Astrocyte (in vitro differentiated cells and primary cell): ENCODE results near the gene ZNF771. TPM values are rescaled to one million over a fixed set of nuclear protein-coding genes. Genes with fewer than 3 reads are reported as not detected.
A peak's percentile ranks its signal among the peaks of the same experiment; 100 is the strongest.

Experiments used
- DNase-seq: peaks from one replicate; pipeline ENCODE4 v3.0.0-alpha.2; 2010; ENCODE audit warnings: low read depth
- FAIRE-seq: peaks from 2 replicates; lab custom pipeline; 2011; peaks lifted over from hg19 to GRCh38; lab: Jason Lieb, UNC
- H2AFZ ChIP-seq: 2 replicates; pipeline ENCODE4 v1.6.0; 2012; ENCODE audit warnings: low read depth, low read length, inconsistent platforms
- H3K27ac ChIP-seq: 2 replicates; pipeline ENCODE4 v1.5.1; 2011; ENCODE audit warnings: low read depth, low read length, inconsistent platforms
- H3K27me3 ChIP-seq: 2 replicates; pipeline ENCODE4 v1.6.0; 2011; ENCODE audit warnings: low read length, inconsistent platforms; ENCODE audit not compliant: insufficient read depth
- H3K36me3 ChIP-seq: 2 replicates; pipeline ENCODE4 v1.5.1; 2011; ENCODE audit warnings: low read length, inconsistent platforms; ENCODE audit not compliant: insufficient read depth
- H3K4me1 ChIP-seq: 2 replicates; pipeline ENCODE4 v1.5.1; 2011; ENCODE audit warnings: low read length, inconsistent platforms; ENCODE audit not compliant: insufficient read depth
- H3K4me2 ChIP-seq: 2 replicates; pipeline ENCODE4 v1.6.0; 2012; ENCODE audit warnings: low read length, inconsistent platforms
- H3K4me3 ChIP-seq: 2 replicates; pipeline ENCODE4 v1.5.1; 2011; ENCODE audit warnings: low read depth, mild to moderate bottlenecking, low read length, inconsistent platforms; ENCODE audit not compliant: insufficient read depth
- H3K79me2 ChIP-seq: 2 replicates; pipeline ENCODE4 v1.6.0; 2012; ENCODE audit warnings: mild to moderate bottlenecking, low read length, inconsistent platforms; ENCODE audit not compliant: insufficient read depth
- H3K9ac ChIP-seq: 2 replicates; pipeline ENCODE4 v1.6.0; 2012; ENCODE audit warnings: mild to moderate bottlenecking, low read length, inconsistent platforms
- H3K9me3 ChIP-seq: 2 replicates; pipeline ENCODE4 v1.5.1; 2012; ENCODE audit warnings: low read depth, mild to moderate bottlenecking, low read length, inconsistent platforms; ENCODE audit not compliant: insufficient read depth
- H4K20me1 ChIP-seq: 2 replicates; pipeline ENCODE4 v1.6.0; 2012; ENCODE audit warnings: low read length, inconsistent platforms; ENCODE audit not compliant: insufficient read depth
- H3K27ac Mint-ChIP-seq: one replicate; pipeline ENCODE4 v1.8.0; 2021; ENCODE audit warnings: mild to moderate bottlenecking, mixed read lengths; ENCODE audit not compliant: unreplicated experiment
- H3K27me3 Mint-ChIP-seq: one replicate; pipeline ENCODE4 v1.8.0; 2021; ENCODE audit warnings: low read depth, mixed read lengths; ENCODE audit not compliant: unreplicated experiment
- H3K36me3 Mint-ChIP-seq: one replicate; pipeline ENCODE4 v1.8.0; 2021; ENCODE audit warnings: low read depth, mixed read lengths; ENCODE audit not compliant: unreplicated experiment
- H3K4me1 Mint-ChIP-seq: one replicate; pipeline ENCODE4 v1.8.0; 2021; ENCODE audit warnings: low read depth, mixed read lengths; ENCODE audit not compliant: unreplicated experiment
- H3K4me3 Mint-ChIP-seq: one replicate; pipeline ENCODE4 v1.8.0; 2021; ENCODE audit warnings: mild to moderate bottlenecking, moderate library complexity, mixed read lengths; ENCODE audit not compliant: unreplicated experiment
- H3K9me3 Mint-ChIP-seq: one replicate; pipeline ENCODE4 v1.8.0; 2021; ENCODE audit warnings: mild to moderate bottlenecking, mixed read lengths; ENCODE audit not compliant: unreplicated experiment
- CTCF ChIP-seq: IDR thresholded peaks from 2 replicates; pipeline ENCODE4 v1.5.1; 2011; ENCODE audit warnings: low read depth, mild to moderate bottlenecking, inconsistent platforms, low read length, moderate library complexity; ENCODE audit not compliant: insufficient read depth
- EZH2 ChIP-seq: IDR thresholded peaks from 2 replicates; pipeline ENCODE4 v1.6.1; 2012; ENCODE audit warnings: mild to moderate bottlenecking, low read length, inconsistent platforms; ENCODE audit not compliant: insufficient read depth
- total RNA-seq: library from RNA; stranded (reverse); gene quantifications from 2 replicates; pipeline ENCODE4 v1.2.1, GENCODE V29; 2021

Gene ZNF771
- total RNA-seq, 1 donor from 2014 or later = 13.9 TPM

GRCh38 chr16:30397776-30398660 lies 9.4 kb upstream of the ZNF771 start:
- Mint-ChIP-seq H3K27ac (no peak overlapping the region), H3K36me3 (peaks cover 13% of the 10 kb centered on the region)

GRCh38 chr16:30398661-30399434 lies 8.6 kb upstream of the ZNF771 start:
- no peaks in the 10 kb centered on the region for H4K20me1 ChIP-seq
- peaks cover 42% of the 10 kb centered on the region for H3K79me2 ChIP-seq
- DNase-seq = no peak
- TF ChIP-seq CTCF (no peak), EZH2 (no peak)
- peak overlapping the region; percentile 85 for H3K4me3 Mint-ChIP-seq
- H3K4me1 ChIP-seq = peaks cover 25% of the 10 kb centered on the region
- no peaks in the 10 kb centered on the region for H3K9me3 ChIP-seq
- peak overlapping the region; percentile 84 for H3K9ac ChIP-seq
- H3K9me3 Mint-ChIP-seq = peaks cover 3% of the 10 kb centered on the region
- H3K27ac Mint-ChIP-seq = peak overlapping the region; percentile 66
- H3K36me3 ChIP-seq = peaks cover 5% of the 10 kb centered on the region
- no peaks in the 10 kb centered on the region for H3K27me3 ChIP-seq
- no peaks in the 10 kb centered on the region for H3K27me3 Mint-ChIP-seq
- no peak for FAIRE-seq
- peak overlapping the region; percentile 20 for H3K27ac ChIP-seq
- peaks cover 13% of the 10 kb centered on the region for H3K36me3 Mint-ChIP-seq
- peaks cover 20% of the 10 kb centered on the region for H3K4me1 Mint-ChIP-seq
- H3K4me3 ChIP-seq = no peak overlapping the region
- H3K4me2 ChIP-seq = peak overlapping the region; percentile 88
- no peak overlapping the region for H2AFZ ChIP-seq

More at GRCh38 chr16:30397776-30398660, 9.4 kb upstream of the ZNF771 start:
- Histone ChIP-seq H3K4me3 (no peak overlapping the region), H3K9me3 (no peaks in the 10 kb centered on the region), H3K9ac (no peak overlapping the region), H2AFZ (no peak overlapping the region), H3K36me3 (peaks cover 5% of the 10 kb centered on the region), H3K27ac (no peak overlapping the region), H3K4me1 (peaks cover 28% of the 10 kb centered on the region), H4K20me1 (no peaks in the 10 kb centered on the region), H3K79me2 (peaks cover 42% of the 10 kb centered on the region), H3K27me3 (no peaks in the 10 kb centered on the region), H3K4me2 (no peak overlapping the region)
- Mint-ChIP-seq H3K9me3 (peaks cover 3% of the 10 kb centered on the region), H3K4me3 (no peak overlapping the region), H3K4me1 (peaks cover 20% of the 10 kb centered on the region), H3K27me3 (no peaks in the 10 kb centered on the region)
- TF ChIP-seq CTCF (no peak), EZH2 (no peak)
- no peak for DNase-seq
- no peak for FAIRE-seq
